Loucy (cell line): Measurements from ENCODE around the gene SFPQ.

Experiments used
- CTCF ChIP-seq: fragments of 200-600 bp; sonication (generic); conservative IDR thresholded peaks from 2 replicates; pipeline ENCODE4 v1.5.1; 2014; ENCODE audit warnings: mild to moderate bottlenecking, antibody characterized with exemption, low read length
- EZH2phosphoT487 ChIP-seq: fragments of 200-600 bp; IDR thresholded peaks from 2 replicates; pipeline ENCODE4 v1.6.1; 2018; ENCODE audit warnings: antibody characterized with exemption, mild to moderate bottlenecking, moderate library complexity, borderline replicate concordance

- no peak for TF ChIP-seq CTCF
- TF ChIP-seq EZH2phosphoT487: no peak
These were observed 36.8 kb upstream of the SFPQ start for GRCh38 chr1:35229587-35230360.
